B cell (primary cell): ENCODE data around the gene RPL22.

Experiments used
- EZH2 ChIP-seq: IDR thresholded peaks from 2 replicates; pipeline ENCODE4 v1.6.1; 2012; ENCODE audit warnings: borderline replicate concordance, low read depth, mild to moderate bottlenecking, moderate library complexity, low read length; ENCODE audit not compliant: insufficient read depth, poor library complexity, severe bottlenecking
- TF ChIP-seq, protein P1 (sequence below): fragments of 200-600 bp; IDR thresholded peaks from one replicate; pipeline ENCODE4 v1.8.0; 2022; ENCODE audit warnings: antibody characterized with exemption, mild to moderate bottlenecking

GRCh38 chr1:6167391-6168303 lies 31.7 kb downstream of the RPL22 start:
- TF ChIP-seq, protein P1, sequence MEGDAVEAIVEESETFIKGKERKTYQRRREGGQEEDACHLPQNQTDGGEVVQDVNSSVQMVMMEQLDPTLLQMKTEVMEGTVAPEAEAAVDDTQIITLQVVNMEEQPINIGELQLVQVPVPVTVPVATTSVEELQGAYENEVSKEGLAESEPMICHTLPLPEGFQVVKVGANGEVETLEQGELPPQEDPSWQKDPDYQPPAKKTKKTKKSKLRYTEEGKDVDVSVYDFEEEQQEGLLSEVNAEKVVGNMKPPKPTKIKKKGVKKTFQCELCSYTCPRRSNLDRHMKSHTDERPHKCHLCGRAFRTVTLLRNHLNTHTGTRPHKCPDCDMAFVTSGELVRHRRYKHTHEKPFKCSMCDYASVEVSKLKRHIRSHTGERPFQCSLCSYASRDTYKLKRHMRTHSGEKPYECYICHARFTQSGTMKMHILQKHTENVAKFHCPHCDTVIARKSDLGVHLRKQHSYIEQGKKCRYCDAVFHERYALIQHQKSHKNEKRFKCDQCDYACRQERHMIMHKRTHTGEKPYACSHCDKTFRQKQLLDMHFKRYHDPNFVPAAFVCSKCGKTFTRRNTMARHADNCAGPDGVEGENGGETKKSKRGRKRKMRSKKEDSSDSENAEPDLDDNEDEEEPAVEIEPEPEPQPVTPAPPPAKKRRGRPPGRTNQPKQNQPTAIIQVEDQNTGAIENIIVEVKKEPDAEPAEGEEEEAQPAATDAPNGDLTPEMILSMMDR = no peak
- TF ChIP-seq EZH2 = no peak
